ENCODE results near the gene ZNF398. TPM values are rescaled to one million over a fixed set of nuclear protein-coding genes. Genes with fewer than 3 reads are reported as not detected.

ZNF398 gene
- total RNA-seq = 7.1 TPM
- long read RNA-seq, transcript ZNF398-202 (6 exons, 2,860 nt) = major isoform, 7 of 9 reads
- long read RNA-seq, partial matches to known transcripts = 0 of 9 reads
- long read RNA-seq, other reads (novel, unspliced or antisense) = 2 of 9 reads

- peak; percentile 77 for DNase-seq
- no peaks in the 10 kb centered on the region for H3K9me3 ChIP-seq (replicated peaks)
- intact Hi-C loops (cut with micrococcal nuclease) = no loop called here
These were observed at the start of gene ZNF398 for GRCh38 chr7:149147072-149147751. ZNF398 (plus strand) TSS chr7:149147453; CDS start chr7:149147743, 290 bp downstream.

GRCh38 chr7:149099058-149099457, 48.2 kb upstream of the ZNF398 start:
- DNase-seq = no peak
- Histone ChIP-seq H3K4me1 (no peaks in the 10 kb centered on the region), H3K9me3 (replicated peaks) (no peaks in the 10 kb centered on the region), H3K27ac (replicated peaks) (no peak overlapping the region), H3K27me3 (ENCODE audit: low read depth) (no peaks in the 10 kb centered on the region), H3K36me3 (no peaks in the 10 kb centered on the region), H3K4me3 (no peak overlapping the region)
- intact Hi-C loops (cut with micrococcal nuclease) = loop anchor here (10.0 kb wide), 1 partner anchor 94 kb away; no protein-coding TSS in a partner anchor
- TF ChIP-seq, protein P1, sequence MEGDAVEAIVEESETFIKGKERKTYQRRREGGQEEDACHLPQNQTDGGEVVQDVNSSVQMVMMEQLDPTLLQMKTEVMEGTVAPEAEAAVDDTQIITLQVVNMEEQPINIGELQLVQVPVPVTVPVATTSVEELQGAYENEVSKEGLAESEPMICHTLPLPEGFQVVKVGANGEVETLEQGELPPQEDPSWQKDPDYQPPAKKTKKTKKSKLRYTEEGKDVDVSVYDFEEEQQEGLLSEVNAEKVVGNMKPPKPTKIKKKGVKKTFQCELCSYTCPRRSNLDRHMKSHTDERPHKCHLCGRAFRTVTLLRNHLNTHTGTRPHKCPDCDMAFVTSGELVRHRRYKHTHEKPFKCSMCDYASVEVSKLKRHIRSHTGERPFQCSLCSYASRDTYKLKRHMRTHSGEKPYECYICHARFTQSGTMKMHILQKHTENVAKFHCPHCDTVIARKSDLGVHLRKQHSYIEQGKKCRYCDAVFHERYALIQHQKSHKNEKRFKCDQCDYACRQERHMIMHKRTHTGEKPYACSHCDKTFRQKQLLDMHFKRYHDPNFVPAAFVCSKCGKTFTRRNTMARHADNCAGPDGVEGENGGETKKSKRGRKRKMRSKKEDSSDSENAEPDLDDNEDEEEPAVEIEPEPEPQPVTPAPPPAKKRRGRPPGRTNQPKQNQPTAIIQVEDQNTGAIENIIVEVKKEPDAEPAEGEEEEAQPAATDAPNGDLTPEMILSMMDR (IDR thresholded peaks at IDR 0.05; ENCODE audit: borderline replicate concordance) = no peak

More at GRCh38 chr7:149147072-149147751, at the start of gene ZNF398:
- Histone ChIP-seq H3K4me1 (peaks cover 31% of the 10 kb centered on the region), H3K36me3 (no peaks in the 10 kb centered on the region), H3K27me3 (ENCODE audit: low read depth) (no peaks in the 10 kb centered on the region), H3K4me3 (peak within 1 kb of the TSS; percentile 84), H3K27ac (replicated peaks) (peak within 1 kb of the TSS; percentile 94)
- TF ChIP-seq, protein P1 (IDR thresholded peaks at IDR 0.05; ENCODE audit: borderline replicate concordance) = peak; percentile 93

DNA sequence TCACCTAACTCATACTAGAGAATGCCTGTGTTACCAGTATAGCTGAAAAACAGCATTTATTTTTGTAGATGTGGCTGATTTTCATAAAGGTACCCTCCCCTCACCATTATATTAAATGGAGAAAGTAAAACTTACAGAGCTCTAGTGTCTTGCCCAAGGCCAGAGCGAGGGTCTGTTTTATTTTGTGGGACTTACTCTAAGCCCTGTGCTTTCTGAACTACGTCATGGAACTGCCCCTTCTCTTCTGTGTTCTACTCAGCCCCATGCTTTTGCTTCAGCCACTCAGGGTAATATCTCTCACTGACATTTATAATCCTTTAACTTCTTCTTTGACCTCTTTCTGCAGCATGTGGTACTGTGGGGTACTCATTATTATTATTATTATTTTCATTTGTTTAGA, 46.4 kb upstream of the ZNF398 start:
- TF ChIP-seq, protein P1 (IDR thresholded peaks at IDR 0.05; ENCODE audit: borderline replicate concordance) = no peak

GRCh38 chr7:149102666-149103065, 44.6 kb upstream of the ZNF398 start:
- no peak for DNase-seq
- TF ChIP-seq, protein P1 (IDR thresholded peaks at IDR 0.05; ENCODE audit: borderline replicate concordance) = no peak
- peaks cover 4% of the 10 kb centered on the region for H3K36me3 ChIP-seq
- intact Hi-C loops (cut with micrococcal nuclease) = no loop called here
- H3K27ac ChIP-seq (replicated peaks) = no peak overlapping the region
- no peak overlapping the region for H3K4me3 ChIP-seq
- H3K4me1 ChIP-seq = no peaks in the 10 kb centered on the region
- no peaks in the 10 kb centered on the region for H3K9me3 ChIP-seq (replicated peaks)
- H3K27me3 ChIP-seq (ENCODE audit: low read depth) = no peaks in the 10 kb centered on the region

More for the DNA sequence above, 46.4 kb upstream of the ZNF398 start:
- intact Hi-C loops (cut with micrococcal nuclease) = no loop called here
- no peak for DNase-seq
- no peak overlapping the region for H3K27ac ChIP-seq (replicated peaks)
- H3K27me3 ChIP-seq (ENCODE audit: low read depth) = no peaks in the 10 kb centered on the region
- no peak overlapping the region for H3K4me3 ChIP-seq
- H3K36me3 ChIP-seq = peaks cover 4% of the 10 kb centered on the region
- H3K4me1 ChIP-seq = no peaks in the 10 kb centered on the region
- H3K9me3 ChIP-seq (replicated peaks) = no peaks in the 10 kb centered on the region

DNA sequence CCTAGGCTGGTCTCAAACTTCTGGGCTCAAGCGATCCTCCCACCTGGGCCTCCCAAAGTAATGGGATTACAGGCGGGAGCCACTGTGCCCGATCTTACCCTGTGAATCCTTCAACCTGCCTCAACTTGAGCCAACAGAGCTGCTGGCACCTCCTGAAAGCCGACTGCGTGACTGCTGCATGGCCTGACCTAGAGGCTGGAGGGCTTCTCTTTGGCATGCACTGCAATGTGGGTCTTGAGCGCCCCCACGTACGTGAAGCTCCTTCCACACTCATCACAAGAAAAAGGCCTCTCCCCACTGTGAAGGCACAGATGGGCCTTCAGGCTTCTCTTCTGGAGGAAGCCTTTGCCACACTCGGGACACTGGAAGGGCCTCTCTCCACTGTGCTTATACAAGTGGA, 43.8 kb upstream of the ZNF398 start:
- H3K9me3 ChIP-seq (replicated peaks) = no peaks in the 10 kb centered on the region
- no peaks in the 10 kb centered on the region for H3K27me3 ChIP-seq (ENCODE audit: low read depth)
- no peak overlapping the region for H3K4me3 ChIP-seq
- H3K27ac ChIP-seq (replicated peaks) = no peak overlapping the region
- TF ChIP-seq, protein P1 (IDR thresholded peaks at IDR 0.05; ENCODE audit: borderline replicate concordance) = no peak
- peaks cover 4% of the 10 kb centered on the region for H3K36me3 ChIP-seq
- H3K4me1 ChIP-seq = no peaks in the 10 kb centered on the region
- intact Hi-C loops (cut with micrococcal nuclease) = no loop called here
- DNase-seq = no peak
